Common myeloid progenitor, CD34-positive (primary cell): Measurements from ENCODE around the gene EIF3B.

ENCODE experiments used
- CTCF ChIA-PET: fragments of 350-600 bp; sonication (Branson Sonifier 250); formaldehyde crosslinking; loops from one replicate; lab custom pipeline; 2021; ENCODE audit warnings: antibody characterized with exemption; lab: Charles Lee
- POLR2A ChIA-PET: fragments of 350-600 bp; sonication (Branson Sonifier 250); formaldehyde crosslinking; loops from one replicate; lab custom pipeline; 2021; ENCODE audit warnings: antibody characterized with exemption; lab: Charles Lee
- DNase-seq, 3 donors: peaks; one replicate each; pipeline versions ENCODE4 v3.0.0 to v3.0.0-alpha.2; 2013
- H3K27ac ChIP-seq, 2 experiments: 1 replicate in 1 of 2; 2 replicates in 1 of 2; pipeline ENCODE4 v1.7.0; 2013; ENCODE audit warnings: inconsistent platforms in 2 of 2, low read length in 2 of 2, mild to moderate bottlenecking in 2 of 2, low read depth in 1 of 2, moderate library complexity in 1 of 2; ENCODE audit not compliant: severe bottlenecking in 2 of 2, insufficient read depth in 1 of 2, poor library complexity in 1 of 2
- H3K27me3 ChIP-seq, 5 experiments: replicated peaks in 2 of 5; 1 replicate in 3 of 5; 2 replicates in 2 of 5; pipeline versions ENCODE4 v1.6.1 to v1.7.0; 2013; ENCODE audit warnings: low read length in 4 of 5, mild to moderate bottlenecking in 2 of 5, moderate library complexity in 2 of 5, inconsistent platforms in 1 of 5; ENCODE audit not compliant: insufficient read depth in 5 of 5, control insufficient read depth in 4 of 5
- H3K36me3 ChIP-seq, 4 experiments: 1 replicate in 2 of 4; 2 replicates in 2 of 4; pipeline versions ENCODE4 v1.6.1 to v1.7.0; 2013; ENCODE audit warnings: low read length in 3 of 4, control low read depth in 1 of 4, mild to moderate bottlenecking in 1 of 4; ENCODE audit not compliant: control insufficient read depth in 4 of 4, insufficient read depth in 4 of 4
- H3K4me1 ChIP-seq, 4 experiments: 1 replicate in 3 of 4; 2 replicates in 1 of 4; pipeline versions ENCODE4 v1.6.1 to v1.7.1; 2013; ENCODE audit warnings: low read length in 3 of 4, mild to moderate bottlenecking in 3 of 4, control low read depth in 1 of 4, inconsistent platforms in 1 of 4, moderate library complexity in 1 of 4; ENCODE audit not compliant: control insufficient read depth in 4 of 4, insufficient read depth in 4 of 4; ENCODE audit errors: control extremely low read depth in 1 of 4
- H3K4me3 ChIP-seq, 7 experiments: 1 replicate in 4 of 7; 2 replicates in 3 of 7; pipeline versions ENCODE4 v1.5.1 to v1.7.0; 2013; ENCODE audit warnings: mild to moderate bottlenecking in 7 of 7, low read length in 6 of 7, moderate library complexity in 6 of 7, inconsistent platforms in 2 of 7, low read depth in 2 of 7, control low read depth in 1 of 7; ENCODE audit not compliant: insufficient read depth in 4 of 7, control insufficient read depth in 1 of 7; ENCODE audit errors: extremely low read depth in 1 of 7
- H3K9me3 ChIP-seq, 5 experiments: 1 replicate in 4 of 5; 2 replicates in 1 of 5; pipeline versions ENCODE4 v1.6.1 to v1.7.1; 2013; ENCODE audit warnings: low read length in 4 of 5, mild to moderate bottlenecking in 2 of 5, inconsistent platforms in 1 of 5, low read depth in 1 of 5, moderate library complexity in 1 of 5; ENCODE audit not compliant: control insufficient read depth in 4 of 5, insufficient read depth in 2 of 5; ENCODE audit errors: control extremely low read depth in 1 of 5
- WGBS: methylation state at CpG from one replicate; pipeline ENCODE4 v1.1.5; 2013; ENCODE audit not compliant: insufficient coverage; 5-methylcytosine and 5-hydroxymethylcytosine counted together

Gene EIF3B

DNA sequence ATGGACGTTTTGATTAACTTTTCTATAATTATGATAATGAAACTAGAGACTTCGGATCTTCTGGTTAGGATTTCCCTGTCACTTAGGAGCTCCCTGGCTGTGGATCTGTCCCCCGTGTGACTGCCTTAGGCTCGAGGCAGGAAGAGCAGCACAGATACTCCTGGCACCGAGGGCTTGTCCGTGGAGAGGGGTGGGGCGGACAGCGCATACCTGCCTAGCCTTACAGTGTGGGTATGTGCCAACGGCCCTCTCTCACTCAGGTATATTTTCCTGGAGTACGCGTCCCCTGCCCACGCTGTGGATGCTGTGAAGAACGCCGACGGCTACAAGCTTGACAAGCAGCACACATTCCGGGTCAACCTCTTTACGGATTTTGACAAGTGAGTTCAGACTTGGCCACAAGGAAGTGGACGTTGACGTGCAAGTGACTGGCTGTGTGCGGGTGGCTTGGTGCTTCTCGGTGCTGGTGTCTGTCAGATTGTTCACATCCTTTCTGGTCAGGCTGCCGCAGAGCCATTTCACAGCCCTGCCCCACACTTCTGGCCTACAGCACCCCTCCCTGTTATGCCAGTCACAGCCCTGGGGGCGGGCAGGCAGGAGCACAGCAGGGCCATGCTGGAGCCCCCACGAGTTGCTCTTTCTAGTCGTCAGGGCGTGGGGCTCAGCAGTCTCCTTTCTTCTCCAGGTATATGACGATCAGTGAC is 7.9 kb downstream of the EIF3B start:
- Histone ChIP-seq H3K4me1 (peaks cover 0 to 11% (median 2%) of the 10 kb centered on the region in 4 experiments), H3K27me3 (no peaks in the 10 kb centered on the region), H3K27ac (no peak overlapping the region), H3K4me3 (no peak overlapping the region), H3K9me3 (no peaks in the 10 kb centered on the region), H3K36me3 (peaks cover 5 to 88% (median 59%) of the 10 kb centered on the region in 4 experiments)
- DNase-seq: no peak
- WGBS: 96% methylated on average over 27 of the region's 27 CpGs
- CTCF ChIA-PET: no interaction called here
- POLR2A ChIA-PET: interaction anchor here (0.7 kb wide), 1 partner anchor 784 kb away, joined by 3 read pairs; no protein-coding TSS in a partner anchor

DNA sequence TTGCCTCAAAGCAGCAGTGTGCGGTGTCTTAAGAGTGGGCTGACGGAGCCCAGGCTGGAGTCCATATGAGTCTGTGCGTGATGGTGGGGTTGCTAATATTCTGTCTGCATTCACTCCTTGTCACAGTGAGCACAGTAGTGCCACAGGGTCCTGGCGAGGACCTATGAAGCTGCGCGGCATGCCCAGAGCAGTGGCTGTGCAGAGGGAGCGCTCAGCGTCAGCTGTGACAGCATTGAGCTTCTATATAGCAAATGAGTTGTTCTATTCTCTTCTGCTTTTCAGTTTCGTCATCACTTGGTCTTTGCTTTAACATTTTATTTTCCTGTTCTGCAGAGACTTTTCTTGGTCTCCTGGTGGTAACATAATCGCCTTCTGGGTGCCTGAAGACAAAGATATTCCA is 14.5 kb downstream of the EIF3B start:
- CTCF ChIA-PET: interaction anchor here (0.7 to 1.3 kb wide), 6 partner anchors 11 to 100 kb away, joined by 4 to 5 read pairs (median 4); no protein-coding TSS in a partner anchor
- Histone ChIP-seq H3K4me1 (no peaks in the 10 kb centered on the region), H3K36me3 (peaks cover 14 to 95% (median 84%) of the 10 kb centered on the region in 4 experiments), H3K4me3 (no peak overlapping the region), H3K9me3 (no peaks in the 10 kb centered on the region), H3K27me3 (no peaks in the 10 kb centered on the region), H3K27ac (no peak overlapping the region)
- 97% methylated on average over 10 of the region's 10 CpGs for WGBS
- no peak for DNase-seq
- POLR2A ChIA-PET: interaction anchor here (0.7 kb wide), 1 partner anchor 15 kb away, joined by 3 read pairs; no protein-coding TSS in a partner anchor

DNA sequence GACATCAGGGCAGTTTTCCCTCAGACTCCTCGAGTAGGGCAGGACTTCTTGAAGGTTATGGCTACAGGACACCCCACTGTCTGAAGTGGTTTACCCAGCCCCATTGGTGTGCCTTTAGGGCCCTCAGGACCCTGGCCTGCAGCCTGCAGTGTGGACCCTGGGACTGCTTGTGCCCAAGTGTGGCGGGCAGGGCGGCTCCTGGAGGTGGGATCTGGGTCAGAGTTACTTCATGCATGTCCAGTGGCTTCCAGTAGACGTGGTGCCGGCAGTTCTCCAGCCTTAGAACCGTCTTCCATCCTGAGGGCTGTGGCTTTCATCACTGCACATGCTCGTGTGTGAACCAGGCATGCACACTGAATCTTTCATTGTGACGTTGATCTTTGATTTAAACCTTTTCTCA is 16.7 kb downstream of the EIF3B start:
- Histone ChIP-seq H3K27me3 (no peaks in the 10 kb centered on the region), H3K4me3 (no peak overlapping the region), H3K4me1 (no peaks in the 10 kb centered on the region), H3K36me3 (peaks cover 18 to 95% (median 83%) of the 10 kb centered on the region in 4 experiments), H3K9me3 (no peaks in the 10 kb centered on the region), H3K27ac (no peak overlapping the region)
- ChIA-PET POLR2A (no interaction called here), CTCF (interaction anchor here (0.7 kb wide), 1 partner anchor 13 kb away, joined by 3 read pairs; no protein-coding TSS in a partner anchor)
- WGBS: 100% methylated on average over 8 of the region's 8 CpGs
- DNase-seq: no peak

DNA sequence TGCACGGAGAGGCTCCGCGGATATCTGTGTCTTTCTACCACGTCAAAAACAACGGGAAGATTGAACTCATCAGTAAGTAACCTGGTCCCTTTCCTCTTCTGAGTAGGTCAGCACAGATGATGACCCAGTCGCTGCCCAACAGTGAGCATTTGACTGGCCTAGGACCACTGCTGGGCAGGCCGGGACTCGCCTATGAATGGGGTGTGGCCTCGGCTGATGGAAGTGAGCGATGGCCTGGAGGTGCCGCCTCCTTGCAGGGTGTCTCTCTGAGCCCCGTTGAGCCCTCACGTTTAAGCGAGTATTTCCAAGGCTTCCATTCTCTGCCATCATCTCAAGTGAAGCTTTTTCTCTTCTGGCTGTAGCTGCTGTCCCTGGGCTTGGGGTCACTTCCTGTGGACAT is 18.1 kb downstream of the EIF3B start:
- Histone ChIP-seq H3K4me1 (no peaks in the 10 kb centered on the region), H3K36me3 (peaks cover 21 to 94% (median 77%) of the 10 kb centered on the region in 4 experiments), H3K9me3 (no peaks in the 10 kb centered on the region), H3K27me3 (no peaks in the 10 kb centered on the region), H3K27ac (peak overlapping the region in 1 of 2 experiments; percentile 17), H3K4me3 (no peak overlapping the region)
- no peak for DNase-seq
- CTCF ChIA-PET: interaction anchor here (1.0 to 1.3 kb wide), 2 partner anchors 9 to 77 kb away, joined by 3 read pairs; no protein-coding TSS in a partner anchor
- WGBS: 97% methylated on average over 13 of the region's 14 CpGs
- POLR2A ChIA-PET: no interaction called here

DNA sequence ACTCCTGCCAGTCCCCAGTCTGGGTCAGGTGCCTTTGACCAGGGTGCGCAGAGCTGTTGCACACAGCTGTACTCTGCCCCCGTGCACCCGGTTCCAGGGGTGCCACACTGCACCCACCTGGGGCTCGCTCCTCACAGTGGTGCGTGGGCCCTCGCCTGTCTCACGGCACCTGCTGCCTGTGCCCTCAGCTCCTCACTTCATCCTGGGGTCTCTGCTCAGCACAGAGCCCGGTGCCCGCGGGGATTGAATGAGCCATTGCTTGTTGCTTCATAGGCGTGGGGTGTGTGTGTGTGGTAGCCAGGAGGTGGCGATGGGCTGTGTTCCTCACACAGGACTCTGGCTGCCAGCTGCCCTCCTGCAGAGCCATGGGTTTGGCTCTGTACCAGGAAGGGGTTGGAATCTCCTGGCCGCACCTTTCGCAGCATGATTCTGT is 18.5 kb downstream of the EIF3B start:
- Histone ChIP-seq H3K4me1 (no peaks in the 10 kb centered on the region), H3K36me3 (peaks cover 21 to 91% (median 76%) of the 10 kb centered on the region in 4 experiments), H3K9me3 (no peaks in the 10 kb centered on the region), H3K27ac (no peak overlapping the region), H3K27me3 (no peaks in the 10 kb centered on the region), H3K4me3 (no peak overlapping the region)
- WGBS: 94% methylated on average over 13 of the region's 14 CpGs
- DNase-seq: no peak
- ChIA-PET POLR2A (no interaction called here), CTCF (interaction anchor here (1.0 to 1.3 kb wide), 2 partner anchors 10 to 77 kb away, joined by 3 read pairs; no protein-coding TSS in a partner anchor)

DNA sequence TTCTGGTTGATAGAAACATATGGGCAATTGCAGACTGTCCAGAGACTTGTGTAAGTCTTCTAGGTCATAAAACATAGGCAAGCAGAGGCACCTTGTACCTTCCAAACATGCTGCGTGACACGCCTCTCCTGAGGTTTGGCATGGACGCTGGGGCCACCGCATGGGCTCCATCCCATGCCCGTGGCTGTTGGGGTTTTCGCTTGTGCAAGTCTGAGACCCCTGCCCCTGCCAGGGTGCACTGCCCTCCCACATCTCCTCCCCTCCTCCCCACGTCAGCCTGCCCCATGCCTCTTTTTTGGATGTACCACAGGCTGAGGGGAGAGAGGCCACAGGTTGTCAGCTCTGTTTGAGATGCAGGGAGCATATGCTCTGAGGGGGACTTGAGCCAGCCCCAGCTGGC is 19.0 kb downstream of the EIF3B start:
- WGBS: 95% methylated on average over 4 of the region's 7 CpGs
- H3K27me3 ChIP-seq: no peaks in the 10 kb centered on the region
- H3K4me1 ChIP-seq: no peaks in the 10 kb centered on the region
- no peak for DNase-seq
- ChIA-PET CTCF (interaction anchor here (0.7 to 1.4 kb wide), 3 partner anchors 11 to 95 kb away, joined by 3 to 4 read pairs (median 4); no protein-coding TSS in a partner anchor), POLR2A (no interaction called here)
- H3K4me3 ChIP-seq: no peak overlapping the region
- H3K36me3 ChIP-seq: peaks cover 21 to 91% (median 74%) of the 10 kb centered on the region in 4 experiments
- no peak overlapping the region for H3K27ac ChIP-seq
- no peaks in the 10 kb centered on the region for H3K9me3 ChIP-seq

DNA sequence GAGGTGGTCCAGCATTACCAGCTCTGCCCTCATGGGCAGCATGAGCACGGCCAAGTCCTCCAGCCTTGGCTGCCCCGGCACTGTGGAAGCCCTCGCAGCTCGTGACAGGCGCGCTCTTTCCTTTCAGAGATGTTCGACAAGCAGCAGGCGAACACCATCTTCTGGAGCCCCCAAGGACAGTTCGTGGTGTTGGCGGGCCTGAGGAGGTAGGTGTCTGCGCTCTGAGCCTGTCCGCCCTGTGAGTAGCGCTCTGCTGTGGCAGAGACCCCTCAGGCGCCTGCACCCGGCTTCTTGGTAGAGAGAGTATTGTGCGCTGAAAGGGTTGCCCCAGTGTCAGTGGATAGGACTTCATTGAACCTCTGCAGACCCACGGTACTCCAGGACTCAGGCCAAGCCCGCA is 19.8 kb downstream of the EIF3B start:
- ChIA-PET POLR2A (no interaction called here), CTCF (interaction anchor here (0.7 to 1.4 kb wide), 2 partner anchors 10 to 94 kb away, joined by 4 read pairs; no protein-coding TSS in a partner anchor)
- H3K27ac ChIP-seq: no peak overlapping the region
- no peak for DNase-seq
- H3K4me1 ChIP-seq: no peaks in the 10 kb centered on the region
- H3K36me3 ChIP-seq: peaks cover 22 to 91% (median 73%) of the 10 kb centered on the region in 4 experiments
- H3K4me3 ChIP-seq: no peak overlapping the region
- 97% methylated on average over 18 of the region's 18 CpGs for WGBS
- H3K9me3 ChIP-seq: no peaks in the 10 kb centered on the region
- H3K27me3 ChIP-seq: no peaks in the 10 kb centered on the region
